Activated naive CD4-positive, alpha-beta T cell treated with anti-CD3 and anti-CD28 coated beads for 36 hours (primary cell): ENCODE results near the gene FUT3. TPM values are rescaled to one million over a fixed set of nuclear protein-coding genes. Genes with fewer than 3 reads are reported as not detected.
A peak's percentile ranks its signal among the peaks of the same experiment; 100 is the strongest.

Experiments
- CTCF ChIA-PET: fragments of 350-600 bp; sonication (Branson Sonifier 250); formaldehyde crosslinking; loops from one replicate; lab custom pipeline; 2021; ENCODE audit warnings: antibody characterized with exemption; lab: Charles Lee
- DNase-seq: peaks from one replicate; pipeline ENCODE4 v3.0.0-alpha.2; 2020
- H3K27ac Mint-ChIP-seq: one replicate; pipeline ENCODE4 v1.8.0; 2021; ENCODE audit warnings: mild to moderate bottlenecking, mixed read lengths
- H3K27me3 Mint-ChIP-seq: one replicate; pipeline ENCODE4 v1.8.0; 2021; ENCODE audit warnings: low read depth, mixed read lengths
- H3K36me3 Mint-ChIP-seq: one replicate; pipeline ENCODE4 v1.8.0; 2021; ENCODE audit warnings: low read depth, mixed read lengths
- H3K4me1 Mint-ChIP-seq: one replicate; pipeline ENCODE4 v1.8.0; 2021; ENCODE audit warnings: low read depth, mixed read lengths
- H3K4me3 Mint-ChIP-seq: one replicate; pipeline ENCODE4 v1.8.0; 2021; ENCODE audit warnings: mild to moderate bottlenecking, moderate library complexity, mixed read lengths
- H3K9me3 Mint-ChIP-seq: one replicate; pipeline ENCODE4 v1.8.0; 2021; ENCODE audit warnings: mixed read lengths
- intact Hi-C: fragments of 100-400 bp; cut with micrococcal nuclease; formaldehyde crosslinking; loops from one replicate; pipeline ENCODE4 v1.15.1; 2023
- total RNA-seq, 2 experiments: library from RNA; stranded (reverse); gene quantifications; one replicate each; pipeline ENCODE4 v1.2.3, GENCODE V29; 2021

The FUT3 gene
- total RNA-seq, 2 experiments from 2014 or later, result not detected

- Mint-ChIP-seq H3K27me3 (no peaks in the 10 kb centered on the region), H3K9me3 (no peaks in the 10 kb centered on the region), H3K36me3 (no peaks in the 10 kb centered on the region), H3K4me1 (no peaks in the 10 kb centered on the region), H3K27ac (no peak overlapping the region), H3K4me3 (no peak overlapping the region)
- DNase-seq, result no peak
- CTCF ChIA-PET, result interaction anchor here (0.6 to 0.9 kb wide), 2 partner anchors 131 to 157 kb away, joined by 3 to 5 read pairs; no protein-coding TSS in a partner anchor
- intact Hi-C loops, result no loop called here
Measured at GRCh38 chr19:5811117-5811516, 40.1 kb downstream of the FUT3 start.

GRCh38 chr19:5809469-5809868 lies 41.8 kb downstream of the FUT3 start:
- Mint-ChIP-seq H3K9me3 (no peaks in the 10 kb centered on the region), H3K27me3 (peaks cover 2% of the 10 kb centered on the region), H3K4me1 (peaks cover 2% of the 10 kb centered on the region), H3K4me3 (no peak overlapping the region), H3K36me3 (no peaks in the 10 kb centered on the region), H3K27ac (no peak overlapping the region)
- no peak for DNase-seq
- CTCF ChIA-PET, result interaction anchor here (0.8 to 0.9 kb wide), 3 partner anchors 93 to 213 kb away, joined by 3 to 5 read pairs (median 3); partner anchors contain the start of gene RPL36
- intact Hi-C loops, result no loop called here

- intact Hi-C loops, result no loop called here
- no peak overlapping the region for H3K4me3 Mint-ChIP-seq
- H3K4me1 Mint-ChIP-seq, result peaks cover 6% of the 10 kb centered on the region
- H3K9me3 Mint-ChIP-seq, result no peaks in the 10 kb centered on the region
- peaks cover 5% of the 10 kb centered on the region for H3K27me3 Mint-ChIP-seq
- CTCF ChIA-PET, result interaction anchor here (0.7 to 0.9 kb wide), 4 partner anchors 94 to 213 kb away, joined by 3 to 5 read pairs (median 3); partner anchors contain the start of gene RPL36
- no peak for DNase-seq
- no peak overlapping the region for H3K27ac Mint-ChIP-seq
- no peaks in the 10 kb centered on the region for H3K36me3 Mint-ChIP-seq
Measured at GRCh38 chr19:5809053-5809452, 42.2 kb downstream of the FUT3 start.

- DNase-seq, result no peak
- Mint-ChIP-seq H3K9me3 (no peaks in the 10 kb centered on the region), H3K27ac (no peak overlapping the region), H3K4me3 (no peak overlapping the region), H3K4me1 (peaks cover 12% of the 10 kb centered on the region), H3K27me3 (peaks cover 7% of the 10 kb centered on the region), H3K36me3 (no peaks in the 10 kb centered on the region)
- intact Hi-C loops, result no loop called here
- CTCF ChIA-PET, result interaction anchor here (0.5 to 0.9 kb wide), 3 partner anchors 11 to 118 kb away, joined by 3 to 4 read pairs (median 3); partner anchors contain the start of gene RPL36
Measured at GRCh38 chr19:5808120-5808816, 43.0 kb downstream of the FUT3 start.

- DNase-seq, result no peak
- no peaks in the 10 kb centered on the region for H3K9me3 Mint-ChIP-seq
- H3K27ac Mint-ChIP-seq, result no peak overlapping the region
- H3K4me1 Mint-ChIP-seq, result peaks cover 21% of the 10 kb centered on the region
- intact Hi-C loops, result no loop called here
- H3K4me3 Mint-ChIP-seq, result no peak overlapping the region
- H3K27me3 Mint-ChIP-seq, result peaks cover 9% of the 10 kb centered on the region
- CTCF ChIA-PET, result interaction anchor here (0.5 to 1.2 kb wide), 7 partner anchors 12 to 211 kb away, joined by 3 to 5 read pairs (median 3); no protein-coding TSS in a partner anchor
- no peaks in the 10 kb centered on the region for H3K36me3 Mint-ChIP-seq
Measured at GRCh38 chr19:5806905-5807304, 44.3 kb downstream of the FUT3 start.

- Mint-ChIP-seq H3K4me3 (peak overlapping the region; percentile 12), H3K27ac (no peak overlapping the region), H3K4me1 (peaks cover 23% of the 10 kb centered on the region), H3K27me3 (peaks cover 11% of the 10 kb centered on the region), H3K36me3 (no peaks in the 10 kb centered on the region), H3K9me3 (no peaks in the 10 kb centered on the region)
- CTCF ChIA-PET, result interaction anchor here (0.6 to 1.2 kb wide), 5 partner anchors 11 to 105 kb away, joined by 3 to 5 read pairs (median 4); no protein-coding TSS in a partner anchor
- no peak for DNase-seq
- intact Hi-C loops, result no loop called here
Measured at GRCh38 chr19:5806133-5806489, 45.1 kb downstream of the FUT3 start.

GRCh38 chr19:5805462-5806132 lies 45.7 kb downstream of the FUT3 start:
- Mint-ChIP-seq H3K4me1 (peaks cover 23% of the 10 kb centered on the region), H3K9me3 (no peaks in the 10 kb centered on the region), H3K36me3 (no peaks in the 10 kb centered on the region), H3K27me3 (peaks cover 14% of the 10 kb centered on the region), H3K4me3 (peak overlapping the region; percentile 55), H3K27ac (no peak overlapping the region)
- peak; percentile 76 for DNase-seq
- intact Hi-C loops, result no loop called here
- CTCF ChIA-PET, result interaction anchor here (0.6 kb wide), 1 partner anchor 106 kb away, joined by 4 read pairs; no protein-coding TSS in a partner anchor

- Mint-ChIP-seq H3K9me3 (no peaks in the 10 kb centered on the region), H3K27me3 (peaks cover 15% of the 10 kb centered on the region), H3K4me1 (peaks cover 23% of the 10 kb centered on the region), H3K4me3 (peak within 1 kb of the TSS; percentile 70), H3K27ac (no peak within 1 kb of the TSS), H3K36me3 (no peaks in the 10 kb centered on the region)
- intact Hi-C loops, result loop anchor here (1.0 kb wide), 4 partner anchors 24 to 218 kb away; partner anchors contain the start of gene VMAC
- peak; percentile 58 for DNase-seq
- CTCF ChIA-PET, result interaction anchor here (0.6 to 2.1 kb wide), 46 partner anchors 8 to 346 kb away, joined by 3 to 48 read pairs (median 5); partner anchors contain the start of genes DUS3L, FUT5, NDUFA11 and PRR22
Measured at GRCh38 chr19:5804516-5805461, 46.5 kb downstream of the FUT3 start, which contains the start of gene NRTN. TSS of gene NRTN (plus strand) at chr19:5805067. CDS start at chr19:5824166, 19,099 bp downstream.

- peaks cover 25% of the 10 kb centered on the region for H3K4me1 Mint-ChIP-seq
- no peaks in the 10 kb centered on the region for H3K9me3 Mint-ChIP-seq
- CTCF ChIA-PET, result interaction anchor here (0.5 to 2.1 kb wide), 50 partner anchors 9 to 345 kb away, joined by 3 to 48 read pairs (median 5); partner anchors contain the start of genes DUS3L, FUT5, NDUFA11 and PRR22
- DNase-seq, result peak; percentile 96
- peaks cover 19% of the 10 kb centered on the region for H3K27me3 Mint-ChIP-seq
- H3K27ac Mint-ChIP-seq, result no peak overlapping the region
- H3K36me3 Mint-ChIP-seq, result no peaks in the 10 kb centered on the region
- intact Hi-C loops, result loop anchor here (1.0 kb wide), 4 partner anchors 24 to 218 kb away; partner anchors contain the start of gene VMAC
- peak overlapping the region; percentile 70 for H3K4me3 Mint-ChIP-seq
Measured at GRCh38 chr19:5803752-5804515, 47.3 kb downstream of the FUT3 start.

- Mint-ChIP-seq H3K27ac (no peak overlapping the region), H3K4me3 (peak overlapping the region; percentile 70), H3K27me3 (peaks cover 19% of the 10 kb centered on the region), H3K4me1 (peaks cover 25% of the 10 kb centered on the region), H3K9me3 (no peaks in the 10 kb centered on the region), H3K36me3 (no peaks in the 10 kb centered on the region)
- intact Hi-C loops, result no loop called here
- CTCF ChIA-PET, result interaction anchor here (0.5 to 2.1 kb wide), 36 partner anchors 9 to 323 kb away, joined by 3 to 48 read pairs (median 5); partner anchors contain the start of genes DUS3L, FUT5, NDUFA11 and VMAC
- no peak for DNase-seq
Measured at GRCh38 chr19:5803441-5803751, 47.9 kb downstream of the FUT3 start.
